Measurements from ENCODE around the gene MTUS2. TPM values are rescaled to one million over a fixed set of nuclear protein-coding genes. Genes with fewer than 3 reads are reported as not detected.

MTUS2 gene
- total RNA-seq, 1 experiment from 2014 or later = not detected

DNA sequence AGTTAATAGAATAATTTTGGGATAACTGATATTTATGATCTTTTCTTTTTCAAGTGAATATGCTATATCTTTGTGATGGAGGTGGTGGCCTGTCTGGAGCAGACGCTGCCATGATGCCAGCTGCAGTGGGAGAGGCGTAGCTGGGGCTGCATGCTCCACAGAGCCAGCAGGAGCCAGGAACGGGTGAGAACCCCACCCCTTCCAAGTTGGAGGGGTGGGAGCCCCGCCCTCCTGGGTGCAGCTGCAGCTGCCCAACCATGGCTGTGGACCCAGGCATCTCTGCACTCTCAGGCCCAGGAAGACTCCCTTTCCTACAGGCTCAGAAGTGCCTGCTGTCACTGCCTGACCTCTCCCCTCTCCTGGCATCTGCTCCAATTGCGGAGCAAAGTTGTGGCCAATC, 402.3 kb downstream of the MTUS2 start:
- Histone ChIP-seq H4K20me1 (ENCODE audit: low read length) (no peaks in the 10 kb centered on the region), H3K79me2 (ENCODE audit: low read length) (no peaks in the 10 kb centered on the region), H3K27ac (ENCODE audit: low read length) (no peak overlapping the region), H3K27me3 (ENCODE audit: low read length) (no peaks in the 10 kb centered on the region), H3K9me2 (replicated peaks; ENCODE audit: low read length) (no peaks in the 10 kb centered on the region), H3K4me1 (ENCODE audit: insufficient read depth, low read length) (no peaks in the 10 kb centered on the region), H3K4me2 (ENCODE audit: low read length) (no peak overlapping the region), H3F3A (ENCODE audit: low read length, unreplicated experiment) (no peaks in the 10 kb centered on the region), H3K36me3 (ENCODE audit: low read depth, low read length) (no peaks in the 10 kb centered on the region), H3K4me3 (ENCODE audit: low read length) (no peak overlapping the region), H2AFZ (ENCODE audit: low read length) (no peak overlapping the region), H3K9me3 (ENCODE audit: low read length) (no peaks in the 10 kb centered on the region), H3K9ac (ENCODE audit: low read length) (no peak overlapping the region)
- POLR2A ChIA-PET (ENCODE audit: unreplicated experiment) = no interaction called here
- intact Hi-C loops (cut with micrococcal nuclease) = no loop called here
- CTCF ChIA-PET = no interaction called here
- BruUV-seq (replicated peaks) = no TSS peak
- ATAC-seq (no peak), DNase-seq (no peak)
- TF ChIP-seq EZH2phosphoT487 (IDR thresholded peaks at IDR 0.05; ENCODE audit: borderline replicate concordance, low read length) (no peak), EZH2 (IDR thresholded peaks at IDR 0.05; ENCODE audit: low read length, unreplicated experiment) (no peak)
- TF ChIP-seq, protein P1, sequence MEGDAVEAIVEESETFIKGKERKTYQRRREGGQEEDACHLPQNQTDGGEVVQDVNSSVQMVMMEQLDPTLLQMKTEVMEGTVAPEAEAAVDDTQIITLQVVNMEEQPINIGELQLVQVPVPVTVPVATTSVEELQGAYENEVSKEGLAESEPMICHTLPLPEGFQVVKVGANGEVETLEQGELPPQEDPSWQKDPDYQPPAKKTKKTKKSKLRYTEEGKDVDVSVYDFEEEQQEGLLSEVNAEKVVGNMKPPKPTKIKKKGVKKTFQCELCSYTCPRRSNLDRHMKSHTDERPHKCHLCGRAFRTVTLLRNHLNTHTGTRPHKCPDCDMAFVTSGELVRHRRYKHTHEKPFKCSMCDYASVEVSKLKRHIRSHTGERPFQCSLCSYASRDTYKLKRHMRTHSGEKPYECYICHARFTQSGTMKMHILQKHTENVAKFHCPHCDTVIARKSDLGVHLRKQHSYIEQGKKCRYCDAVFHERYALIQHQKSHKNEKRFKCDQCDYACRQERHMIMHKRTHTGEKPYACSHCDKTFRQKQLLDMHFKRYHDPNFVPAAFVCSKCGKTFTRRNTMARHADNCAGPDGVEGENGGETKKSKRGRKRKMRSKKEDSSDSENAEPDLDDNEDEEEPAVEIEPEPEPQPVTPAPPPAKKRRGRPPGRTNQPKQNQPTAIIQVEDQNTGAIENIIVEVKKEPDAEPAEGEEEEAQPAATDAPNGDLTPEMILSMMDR (conservative IDR thresholded peaks at IDR 0.05; ENCODE audit: low read depth, low read length) = no peak

DNA sequence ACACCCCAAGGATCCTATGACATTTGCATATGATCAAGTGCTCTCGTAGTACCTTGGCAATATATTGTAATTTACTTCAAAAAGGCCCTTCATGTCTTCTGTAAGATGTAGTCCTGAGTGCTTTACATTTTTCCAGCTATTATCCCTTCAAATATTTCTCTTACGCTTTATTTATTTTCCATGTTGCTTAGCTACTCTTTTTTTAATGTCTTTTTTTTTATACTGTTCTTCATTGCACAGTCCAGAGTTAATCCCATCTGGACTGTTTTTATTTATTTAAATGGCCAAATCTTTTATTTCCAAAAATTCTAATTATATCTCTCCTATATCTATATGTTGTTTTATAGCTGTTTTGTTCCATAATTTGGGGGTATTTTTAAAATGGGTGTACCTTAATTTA, 404.1 kb downstream of the MTUS2 start:
- Histone ChIP-seq H3K4me2 (ENCODE audit: low read length) (no peak overlapping the region), H4K20me1 (ENCODE audit: low read length) (no peaks in the 10 kb centered on the region), H3K27ac (ENCODE audit: low read length) (no peak overlapping the region), H3K9me2 (replicated peaks; ENCODE audit: low read length) (no peaks in the 10 kb centered on the region), H3K4me3 (ENCODE audit: low read length) (no peak overlapping the region), H2AFZ (ENCODE audit: low read length) (no peak overlapping the region), H3F3A (ENCODE audit: low read length, unreplicated experiment) (no peaks in the 10 kb centered on the region), H3K4me1 (ENCODE audit: insufficient read depth, low read length) (no peaks in the 10 kb centered on the region), H3K9me3 (ENCODE audit: low read length) (no peaks in the 10 kb centered on the region), H3K36me3 (ENCODE audit: low read depth, low read length) (no peaks in the 10 kb centered on the region), H3K9ac (ENCODE audit: low read length) (no peak overlapping the region), H3K79me2 (ENCODE audit: low read length) (no peaks in the 10 kb centered on the region), H3K27me3 (ENCODE audit: low read length) (0 out of 2 replicates have a peak, but pooled peaks cover under 1% of the 10 kb centered on the region)
- POLR2A ChIA-PET (ENCODE audit: unreplicated experiment) = no interaction called here
- no peak for DNase-seq
- CTCF ChIA-PET = no interaction called here
- BruUV-seq (replicated peaks) = no TSS peak
- ATAC-seq = no peak
- intact Hi-C loops (cut with micrococcal nuclease) = no loop called here
- TF ChIP-seq EZH2 (IDR thresholded peaks at IDR 0.05; ENCODE audit: low read length, unreplicated experiment) = no peak
- TF ChIP-seq, protein P1 (conservative IDR thresholded peaks at IDR 0.05; ENCODE audit: low read depth, low read length) = no peak
- TF ChIP-seq EZH2phosphoT487 (IDR thresholded peaks at IDR 0.05; ENCODE audit: borderline replicate concordance, low read length) = no peak

DNA sequence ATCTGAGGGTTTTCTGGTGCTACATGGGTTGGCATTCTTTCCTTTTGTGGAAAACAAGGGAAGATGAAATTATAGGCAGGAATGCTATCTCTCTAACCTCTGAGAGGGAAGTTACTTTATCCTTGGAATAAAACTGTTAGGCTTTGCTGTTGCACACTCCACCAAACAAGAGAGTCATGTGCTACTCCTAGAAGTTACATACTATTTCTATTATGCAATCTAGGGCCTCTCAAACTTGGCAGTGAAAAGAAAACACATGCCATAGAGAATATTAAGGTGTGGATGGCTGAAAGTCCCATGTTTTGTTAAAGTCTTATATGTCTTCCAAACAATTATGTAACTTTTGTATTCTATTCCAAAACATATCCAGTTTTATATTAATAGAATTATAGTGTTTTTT, 407.4 kb downstream of the MTUS2 start:
- intact Hi-C loops (cut with micrococcal nuclease) = no loop called here
- CTCF ChIA-PET = no interaction called here
- Histone ChIP-seq H3K4me2 (ENCODE audit: low read length) (no peak overlapping the region), H3K4me1 (ENCODE audit: insufficient read depth, low read length) (no peaks in the 10 kb centered on the region), H3F3A (ENCODE audit: low read length, unreplicated experiment) (no peaks in the 10 kb centered on the region), H3K4me3 (ENCODE audit: low read length) (no peak overlapping the region), H3K9me2 (replicated peaks; ENCODE audit: low read length) (no peaks in the 10 kb centered on the region), H3K9ac (ENCODE audit: low read length) (no peak overlapping the region), H3K9me3 (ENCODE audit: low read length) (no peaks in the 10 kb centered on the region), H3K27me3 (ENCODE audit: low read length) (peaks cover 3% of the 10 kb centered on the region; the same call in 1 of the 2 replicates), H3K27ac (ENCODE audit: low read length) (no peak overlapping the region), H2AFZ (ENCODE audit: low read length) (no peak overlapping the region), H3K36me3 (ENCODE audit: low read depth, low read length) (no peaks in the 10 kb centered on the region), H3K79me2 (ENCODE audit: low read length) (no peaks in the 10 kb centered on the region), H4K20me1 (ENCODE audit: low read length) (no peaks in the 10 kb centered on the region)
- ATAC-seq (no peak), DNase-seq (no peak)
- TF ChIP-seq EZH2phosphoT487 (IDR thresholded peaks at IDR 0.05; ENCODE audit: borderline replicate concordance, low read length) (no peak), EZH2 (IDR thresholded peaks at IDR 0.05; ENCODE audit: low read length, unreplicated experiment) (no peak)
- TF ChIP-seq, protein P1 (conservative IDR thresholded peaks at IDR 0.05; ENCODE audit: low read depth, low read length) = no peak
- no TSS peak for BruUV-seq (replicated peaks)
- POLR2A ChIA-PET (ENCODE audit: unreplicated experiment) = no interaction called here
